ENCODE measurements around the gene IRX3.
"Not testable (repeated sequence)": the region's sequence is repeated elsewhere in the genome, so short reads cannot be mapped to it uniquely, and the experiment has no call there.

DNA sequence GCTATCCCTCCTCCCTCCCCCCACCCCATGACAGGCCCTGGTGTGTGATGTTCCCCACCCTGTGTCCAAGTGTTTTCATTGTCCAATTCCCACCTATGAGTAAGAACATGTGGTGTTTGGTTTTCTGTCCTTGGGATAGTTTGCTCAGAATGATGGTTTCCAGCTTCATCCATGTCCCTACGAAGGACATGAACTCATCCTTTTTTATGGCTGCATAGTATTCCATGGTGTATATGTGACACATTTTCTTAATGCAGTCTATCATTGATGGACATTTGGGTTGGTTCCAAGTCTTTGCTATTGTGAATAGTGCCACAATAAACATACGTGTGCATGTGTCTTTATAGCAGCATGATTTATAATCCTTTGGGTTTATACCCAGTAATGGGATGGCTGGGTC is 38.9 kb downstream of the IRX3 start:
- TF ChIP-seq EZH2phosphoT487 (IDR thresholded peaks at IDR 0.05; ENCODE audit: insufficient read depth, low read depth); EZH2 (IDR thresholded peaks at IDR 0.05; ENCODE audit: insufficient read depth, poor library complexity, severe bottlenecking): not testable (repeated sequence)
